Measurements from ENCODE around the gene ARFGAP3.

The ARFGAP3 gene

DNA sequence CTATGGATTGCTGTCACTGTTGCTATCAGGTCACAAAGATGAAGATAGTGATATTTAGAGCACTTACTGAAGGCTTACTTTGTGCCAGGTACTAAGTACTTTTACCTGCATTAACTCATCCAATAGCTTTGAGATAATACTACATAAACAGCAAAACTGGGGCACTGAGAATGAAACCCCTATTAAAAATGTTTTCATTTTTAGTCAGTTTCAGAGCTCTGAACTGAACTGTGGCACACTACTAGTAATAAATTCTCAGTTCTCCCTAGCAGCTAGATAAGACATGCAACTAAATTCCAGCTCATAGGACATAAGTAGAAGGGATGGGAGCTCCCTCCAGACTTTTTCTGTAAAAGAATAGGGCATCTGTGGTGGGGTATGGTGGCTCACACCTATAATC, 24.0 kb downstream of the ARFGAP3 start:
- Histone ChIP-seq H3K4me1 (ENCODE audit: control insufficient read depth in 1 of 2, insufficient read depth in 2 of 2, low read length in 2 of 2) (no peaks in the 10 kb centered on the region), H3K36me3 (ENCODE audit: control insufficient read depth in 1 of 2, insufficient read depth in 2 of 2, low read length in 2 of 2) (peaks cover 40 to 70% of the 10 kb centered on the region in 2 donors), H3K27ac (ENCODE audit: low read length) (no peak overlapping the region), H3K27me3 (ENCODE audit: low read depth, low read length) (no peaks in the 10 kb centered on the region), H3K4me3 (ENCODE audit: low read depth in 1 of 2, low read length in 2 of 2) (no peak overlapping the region), H3K9me3 (ENCODE audit: control insufficient read depth in 1 of 2, low read length in 2 of 2) (no peaks in the 10 kb centered on the region)

- no peaks in the 10 kb centered on the region for H3K27me3 ChIP-seq (ENCODE audit: low read depth, low read length)
- peaks cover 45 to 72% of the 10 kb centered on the region in 2 donors for H3K36me3 ChIP-seq (ENCODE audit: control insufficient read depth in 1 of 2, insufficient read depth in 2 of 2, low read length in 2 of 2)
- no peak overlapping the region for H3K27ac ChIP-seq (ENCODE audit: low read length)
- no peak overlapping the region for H3K4me3 ChIP-seq (ENCODE audit: low read depth in 1 of 2, low read length in 2 of 2)
- no peaks in the 10 kb centered on the region for H3K4me1 ChIP-seq (ENCODE audit: control insufficient read depth in 1 of 2, insufficient read depth in 2 of 2, low read length in 2 of 2)
- no peaks in the 10 kb centered on the region for H3K9me3 ChIP-seq (ENCODE audit: control insufficient read depth in 1 of 2, low read length in 2 of 2)
These were observed 25.4 kb downstream of the ARFGAP3 start for GRCh38 chr22:42831712-42832111.

- Histone ChIP-seq H3K4me1 (ENCODE audit: control insufficient read depth in 1 of 2, insufficient read depth in 2 of 2, low read length in 2 of 2) (no peaks in the 10 kb centered on the region), H3K27ac (ENCODE audit: low read length) (no peak overlapping the region), H3K9me3 (ENCODE audit: control insufficient read depth in 1 of 2, low read length in 2 of 2) (no peaks in the 10 kb centered on the region), H3K36me3 (ENCODE audit: control insufficient read depth in 1 of 2, insufficient read depth in 2 of 2, low read length in 2 of 2) (peaks cover 48 to 82% of the 10 kb centered on the region in 2 donors), H3K4me3 (ENCODE audit: low read depth in 1 of 2, low read length in 2 of 2) (no peak overlapping the region), H3K27me3 (ENCODE audit: low read depth, low read length) (no peaks in the 10 kb centered on the region)
These were observed 26.9 kb downstream of the ARFGAP3 start for GRCh38 chr22:42830161-42830560.

- no peak overlapping the region for H3K27ac ChIP-seq (ENCODE audit: low read length)
- no peaks in the 10 kb centered on the region for H3K4me1 ChIP-seq (ENCODE audit: control insufficient read depth in 1 of 2, insufficient read depth in 2 of 2, low read length in 2 of 2)
- H3K4me3 ChIP-seq (ENCODE audit: low read depth in 1 of 2, low read length in 2 of 2) = no peak overlapping the region
- H3K9me3 ChIP-seq (ENCODE audit: control insufficient read depth in 1 of 2, low read length in 2 of 2) = no peaks in the 10 kb centered on the region
- peaks cover 39 to 83% of the 10 kb centered on the region in 2 donors for H3K36me3 ChIP-seq (ENCODE audit: control insufficient read depth in 1 of 2, insufficient read depth in 2 of 2, low read length in 2 of 2)
- H3K27me3 ChIP-seq (ENCODE audit: low read depth, low read length) = no peaks in the 10 kb centered on the region
These were observed 27.8 kb downstream of the ARFGAP3 start for GRCh38 chr22:42829302-42829701.

DNA sequence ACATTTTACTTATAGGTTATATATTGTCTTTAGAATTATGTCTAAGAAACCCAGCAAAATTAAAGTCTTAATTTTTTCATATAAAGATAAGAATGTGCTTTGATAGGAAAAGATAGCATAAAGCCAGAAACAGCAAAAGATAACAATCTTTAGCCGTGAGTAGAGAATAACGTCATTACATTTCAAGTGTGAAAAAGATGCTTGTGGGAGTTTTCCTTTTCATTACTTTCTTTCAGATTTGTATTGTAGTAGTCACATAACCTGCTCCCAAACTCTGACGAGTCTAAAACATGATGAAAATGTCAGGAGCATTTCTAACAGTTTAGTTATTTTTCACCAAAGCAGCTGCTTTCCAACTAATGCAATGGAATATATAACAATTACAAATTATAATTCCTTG, 31.3 kb downstream of the ARFGAP3 start:
- H3K4me1 ChIP-seq (ENCODE audit: control insufficient read depth in 1 of 2, insufficient read depth in 2 of 2, low read length in 2 of 2) = no peaks in the 10 kb centered on the region

DNA sequence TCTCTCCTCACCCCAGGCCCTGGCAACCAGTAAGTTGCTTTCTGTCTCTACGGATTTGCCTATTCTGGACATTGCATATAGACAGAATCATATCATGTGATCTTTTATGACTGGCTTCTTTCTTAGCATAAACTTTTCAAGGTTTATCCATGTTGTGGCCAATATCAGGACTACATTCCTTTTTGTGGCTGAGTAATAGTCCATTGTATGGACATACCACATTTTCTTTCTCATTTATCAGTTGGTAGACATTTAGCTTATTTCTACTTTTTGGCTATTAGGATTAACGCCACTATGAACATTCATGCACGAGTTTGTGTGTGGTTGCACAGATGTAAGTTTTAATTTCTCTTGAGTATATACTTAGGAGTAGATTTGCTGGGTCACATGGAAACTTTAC, 35.7 kb downstream of the ARFGAP3 start:
- H3K9me3 ChIP-seq (ENCODE audit: control insufficient read depth in 1 of 2, low read length in 2 of 2) = no peaks in the 10 kb centered on the region
- H3K27ac ChIP-seq (ENCODE audit: low read length) = no peak overlapping the region
- no peaks in the 10 kb centered on the region for H3K4me1 ChIP-seq (ENCODE audit: control insufficient read depth in 1 of 2, insufficient read depth in 2 of 2, low read length in 2 of 2)
- no peak overlapping the region for H3K4me3 ChIP-seq (ENCODE audit: low read depth in 1 of 2, low read length in 2 of 2)
- peaks cover 31 to 53% of the 10 kb centered on the region in 2 donors for H3K36me3 ChIP-seq (ENCODE audit: control insufficient read depth in 1 of 2, insufficient read depth in 2 of 2, low read length in 2 of 2)
- H3K27me3 ChIP-seq (ENCODE audit: low read depth, low read length) = no peaks in the 10 kb centered on the region

More for the DNA sequence above, 31.3 kb downstream of the ARFGAP3 start:
- Histone ChIP-seq H3K27ac (ENCODE audit: low read length) (no peak overlapping the region), H3K4me3 (ENCODE audit: low read depth in 1 of 2, low read length in 2 of 2) (no peak overlapping the region), H3K9me3 (ENCODE audit: control insufficient read depth in 1 of 2, low read length in 2 of 2) (no peaks in the 10 kb centered on the region), H3K27me3 (ENCODE audit: low read depth, low read length) (no peaks in the 10 kb centered on the region), H3K36me3 (ENCODE audit: control insufficient read depth in 1 of 2, insufficient read depth in 2 of 2, low read length in 2 of 2) (peaks cover 44 to 79% of the 10 kb centered on the region in 2 donors)

- no peaks in the 10 kb centered on the region for H3K4me1 ChIP-seq (ENCODE audit: control insufficient read depth in 1 of 2, insufficient read depth in 2 of 2, low read length in 2 of 2)
- H3K27ac ChIP-seq (ENCODE audit: low read length) = no peak overlapping the region
- H3K36me3 ChIP-seq (ENCODE audit: control insufficient read depth in 1 of 2, insufficient read depth in 2 of 2, low read length in 2 of 2) = peaks cover 30 to 51% of the 10 kb centered on the region in 2 donors
- no peaks in the 10 kb centered on the region for H3K9me3 ChIP-seq (ENCODE audit: control insufficient read depth in 1 of 2, low read length in 2 of 2)
- no peak overlapping the region for H3K4me3 ChIP-seq (ENCODE audit: low read depth in 1 of 2, low read length in 2 of 2)
- H3K27me3 ChIP-seq (ENCODE audit: low read depth, low read length) = no peaks in the 10 kb centered on the region
These were observed 36.9 kb downstream of the ARFGAP3 start for GRCh38 chr22:42820045-42820763.

GRCh38 chr22:42819412-42820044, 37.5 kb downstream of the ARFGAP3 start:
- Histone ChIP-seq H3K9me3 (ENCODE audit: control insufficient read depth in 1 of 2, low read length in 2 of 2) (no peaks in the 10 kb centered on the region), H3K4me3 (ENCODE audit: low read depth in 1 of 2, low read length in 2 of 2) (no peak overlapping the region), H3K27me3 (ENCODE audit: low read depth, low read length) (no peaks in the 10 kb centered on the region), H3K4me1 (ENCODE audit: control insufficient read depth in 1 of 2, insufficient read depth in 2 of 2, low read length in 2 of 2) (no peaks in the 10 kb centered on the region), H3K27ac (ENCODE audit: low read length) (no peak overlapping the region), H3K36me3 (ENCODE audit: control insufficient read depth in 1 of 2, insufficient read depth in 2 of 2, low read length in 2 of 2) (peaks cover 34 to 45% of the 10 kb centered on the region in 2 donors)

- Histone ChIP-seq H3K36me3 (ENCODE audit: control insufficient read depth in 1 of 2, insufficient read depth in 2 of 2, low read length in 2 of 2) (peaks cover 38 to 40% of the 10 kb centered on the region in 2 donors), H3K27ac (ENCODE audit: low read length) (no peak overlapping the region), H3K4me3 (ENCODE audit: low read depth in 1 of 2, low read length in 2 of 2) (no peak overlapping the region), H3K27me3 (ENCODE audit: low read depth, low read length) (no peaks in the 10 kb centered on the region), H3K9me3 (ENCODE audit: control insufficient read depth in 1 of 2, low read length in 2 of 2) (no peaks in the 10 kb centered on the region), H3K4me1 (ENCODE audit: control insufficient read depth in 1 of 2, insufficient read depth in 2 of 2, low read length in 2 of 2) (no peaks in the 10 kb centered on the region)
These were observed 39.5 kb downstream of the ARFGAP3 start for GRCh38 chr22:42817556-42817955.

DNA sequence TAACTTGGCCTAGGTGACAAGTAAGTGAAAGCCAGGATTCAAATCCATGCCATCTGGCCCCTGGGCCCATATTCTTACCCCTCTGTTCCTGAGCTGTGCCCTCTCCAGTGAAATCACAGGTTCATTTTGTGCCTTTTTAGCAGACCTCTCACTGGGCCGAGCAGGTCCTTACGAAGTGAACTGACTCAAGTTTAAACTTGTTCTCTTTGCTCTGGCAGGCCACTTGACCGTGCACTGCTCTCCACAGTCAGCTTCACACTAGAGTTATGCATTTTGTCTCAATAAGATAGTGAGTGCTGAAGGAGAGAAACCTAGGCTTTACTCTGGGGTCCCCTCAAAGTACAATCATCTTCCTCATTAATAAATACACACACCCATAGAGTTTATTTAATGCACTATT, 40.7 kb downstream of the ARFGAP3 start:
- no peak overlapping the region for H3K27ac ChIP-seq (ENCODE audit: low read length)
- H3K36me3 ChIP-seq (ENCODE audit: control insufficient read depth in 1 of 2, insufficient read depth in 2 of 2, low read length in 2 of 2) = peaks cover 31 to 32% of the 10 kb centered on the region in 2 donors
- no peaks in the 10 kb centered on the region for H3K9me3 ChIP-seq (ENCODE audit: control insufficient read depth in 1 of 2, low read length in 2 of 2)
- no peaks in the 10 kb centered on the region for H3K4me1 ChIP-seq (ENCODE audit: control insufficient read depth in 1 of 2, insufficient read depth in 2 of 2, low read length in 2 of 2)
- H3K4me3 ChIP-seq (ENCODE audit: low read depth in 1 of 2, low read length in 2 of 2) = no peak overlapping the region
- H3K27me3 ChIP-seq (ENCODE audit: low read depth, low read length) = no peaks in the 10 kb centered on the region

GRCh38 chr22:42814616-42815015, 42.5 kb downstream of the ARFGAP3 start:
- H3K36me3 ChIP-seq (ENCODE audit: control insufficient read depth in 1 of 2, insufficient read depth in 2 of 2, low read length in 2 of 2) = peaks cover 37 to 38% of the 10 kb centered on the region in 2 donors
- no peaks in the 10 kb centered on the region for H3K27me3 ChIP-seq (ENCODE audit: low read depth, low read length)
- H3K4me3 ChIP-seq (ENCODE audit: low read depth in 1 of 2, low read length in 2 of 2) = no peak overlapping the region
- no peaks in the 10 kb centered on the region for H3K4me1 ChIP-seq (ENCODE audit: control insufficient read depth in 1 of 2, insufficient read depth in 2 of 2, low read length in 2 of 2)
- no peak overlapping the region for H3K27ac ChIP-seq (ENCODE audit: low read length)
- H3K9me3 ChIP-seq (ENCODE audit: control insufficient read depth in 1 of 2, low read length in 2 of 2) = no peaks in the 10 kb centered on the region

Data from muscle layer of duodenum (tissue), 2 donors.